Loucy (cell line): Measurements from ENCODE around the gene PKHD1.

ENCODE experiments used
- CTCF ChIP-seq: fragments of 200-600 bp; sonication (generic); conservative IDR thresholded peaks from 2 replicates; pipeline ENCODE4 v1.5.1; 2014; ENCODE audit warnings: mild to moderate bottlenecking, antibody characterized with exemption, low read length
- EZH2phosphoT487 ChIP-seq: fragments of 200-600 bp; IDR thresholded peaks from 2 replicates; pipeline ENCODE4 v1.6.1; 2018; ENCODE audit warnings: antibody characterized with exemption, mild to moderate bottlenecking, moderate library complexity, borderline replicate concordance

- no peak for TF ChIP-seq CTCF
- TF ChIP-seq EZH2phosphoT487: no peak
Observed at GRCh38 chr6:52010806-52011205, 76.6 kb downstream of the PKHD1 start.
